ENCODE data around the gene EXOSC6. TPM values are rescaled to one million over a fixed set of nuclear protein-coding genes. Genes with fewer than 3 reads are reported as not detected.

Gene EXOSC6
- total RNA-seq = 24.3 and 27.5 TPM in 2 replicates

DNA sequence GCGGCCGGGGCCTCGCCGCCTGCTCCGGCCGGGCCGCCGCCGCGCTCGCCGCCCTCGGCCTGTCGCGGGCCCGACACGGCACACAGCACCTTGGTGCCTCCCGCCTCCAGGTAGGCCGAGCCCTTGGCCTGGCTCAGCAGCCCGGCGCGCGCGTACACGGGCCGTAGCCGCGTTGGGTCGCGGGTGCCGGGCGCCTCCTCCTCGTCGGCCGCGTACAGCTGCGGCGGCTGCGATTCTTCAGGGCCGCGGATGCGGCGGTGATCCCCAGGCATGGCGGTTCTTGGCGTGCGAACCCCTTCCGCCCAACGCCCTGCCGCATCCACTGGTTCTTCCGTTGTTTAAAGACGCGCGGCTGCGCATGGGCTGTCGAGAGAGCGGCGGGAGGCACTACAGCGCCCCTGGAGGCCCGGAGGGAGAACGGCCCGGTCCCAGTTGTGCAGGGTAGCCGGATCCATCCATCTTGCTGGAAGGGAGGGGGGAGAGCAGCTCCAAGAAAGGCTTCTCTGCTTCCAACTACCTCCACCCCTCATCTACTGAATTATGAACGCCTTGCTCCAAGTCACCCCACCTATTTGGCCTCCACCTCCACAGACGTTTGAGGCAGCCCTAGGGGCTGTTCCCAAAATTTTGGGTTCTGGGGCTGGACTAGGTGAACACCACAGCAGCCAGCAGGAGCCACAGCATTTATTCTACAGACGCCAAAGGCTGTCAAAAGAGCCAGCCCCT is at the start of gene EXOSC6:
Gene EXOSC6 (minus strand): TSS at position 312 of the 726 bp plus-strand sequence. CDS start 40 bp downstream, at position 272.

DNA sequence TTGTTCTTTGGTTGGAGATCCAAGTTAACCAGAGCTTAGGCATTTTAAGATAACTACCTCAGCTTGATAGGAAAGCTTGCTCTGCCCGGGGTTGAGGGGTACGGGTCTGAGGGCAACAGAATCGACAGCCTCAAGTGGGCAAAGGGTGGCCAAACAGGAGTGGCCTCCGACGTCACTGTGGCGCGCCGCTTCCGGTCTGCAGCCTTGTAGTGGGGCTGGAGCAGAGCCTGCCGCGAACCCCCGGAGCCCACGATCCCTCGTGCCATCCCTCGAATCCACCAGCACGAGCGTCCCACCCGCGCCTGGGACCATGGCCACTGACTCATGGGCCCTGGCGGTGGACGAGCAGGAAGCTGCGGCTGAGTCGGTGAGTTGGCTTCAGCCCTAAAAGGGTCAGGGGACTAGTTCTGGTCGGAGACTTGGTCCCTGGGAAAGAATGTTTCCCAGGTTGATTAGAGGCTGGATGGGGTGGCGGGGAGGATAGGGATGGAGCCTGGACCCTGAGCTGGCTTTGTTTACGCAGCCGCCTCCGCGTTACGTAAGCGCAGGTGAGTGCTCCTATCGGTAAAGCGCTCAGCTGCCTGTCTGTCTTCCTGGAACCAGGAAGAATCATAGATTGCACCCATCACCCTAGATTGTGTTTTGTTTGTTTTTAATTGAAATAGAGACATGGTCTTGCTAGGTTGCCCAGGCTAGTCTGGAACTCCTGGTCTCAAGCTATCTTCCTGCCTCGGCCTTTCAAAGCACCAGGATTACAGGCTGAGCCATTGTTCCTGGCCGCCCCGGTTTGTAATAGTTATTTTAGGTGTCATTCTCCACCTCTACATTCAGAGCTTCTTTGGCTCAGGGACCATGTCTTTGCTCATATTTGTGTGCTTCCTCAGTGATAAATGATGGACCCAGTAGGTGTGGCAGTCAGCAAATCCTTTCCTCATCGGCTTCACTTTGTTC is 47.5 kb upstream of the EXOSC6 start, which contains the start of gene DDX19B:
Gene DDX19B (plus strand): TSS at position 199 of the 951 bp plus-strand sequence. CDS start 112 bp downstream, at position 311.

DNA sequence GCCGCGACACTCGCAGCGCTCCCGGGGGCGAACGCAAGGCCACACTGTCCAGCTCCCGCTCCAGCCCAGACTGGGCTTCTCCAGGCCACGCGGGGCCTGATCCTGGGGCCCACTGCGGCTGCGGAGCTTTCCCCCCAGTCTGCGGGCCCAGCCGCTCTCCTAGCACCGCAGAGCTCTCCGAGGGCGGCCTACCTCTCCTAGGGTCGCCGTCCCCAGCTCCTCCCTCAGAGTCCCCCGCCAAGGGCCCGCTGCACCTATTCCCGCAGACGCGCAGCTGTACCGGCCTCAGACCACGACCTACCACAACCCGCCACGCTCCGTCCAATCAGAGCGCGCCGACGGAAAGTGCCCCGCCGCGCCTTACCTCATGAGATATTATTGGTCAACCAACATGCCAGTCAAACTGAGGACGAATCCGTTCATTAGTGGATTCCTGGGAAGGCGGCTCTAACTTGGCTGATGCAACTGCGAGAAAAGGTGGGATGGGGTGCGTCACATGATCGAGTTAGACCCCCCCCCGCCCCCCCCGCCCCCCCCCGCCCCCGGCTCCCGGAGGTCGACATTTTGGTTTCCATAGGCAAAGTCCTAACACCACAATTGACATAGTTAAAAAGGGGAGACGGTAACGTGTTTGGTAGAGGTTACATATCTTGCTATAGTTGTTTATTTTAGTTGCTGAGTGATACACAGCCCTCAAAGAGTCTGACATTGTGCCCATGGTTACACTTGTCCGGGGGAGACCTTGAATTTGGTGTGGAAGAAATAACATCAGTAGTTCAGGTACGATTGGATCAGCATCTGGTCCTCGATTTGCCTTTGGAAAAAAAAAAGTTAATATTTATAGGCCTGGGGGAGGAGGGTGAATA is 37.7 kb upstream of the EXOSC6 start, which contains the start of gene AARS1:
Gene AARS1 (minus strand): TSS at position 278 of the 866 bp plus-strand sequence. CDS start 6,743 bp downstream, outside the sequence.

Other genes starting within 250 kb of the EXOSC6 start
- gene PDPR, start 137.6 kb downstream of the EXOSC6 start, total RNA-seq = 9.2 and 20.9 TPM in 2 replicates
- gene CLEC18C, start 78.2 kb downstream of the EXOSC6 start, total RNA-seq = 0.09 TPM in 1 of 2 replicates, not detected in the other
- gene AARS1, start 37.6 kb upstream of the EXOSC6 start, total RNA-seq = 123 and 125 TPM in 2 replicates
- gene DDX19B, start 47.2 kb upstream of the EXOSC6 start, total RNA-seq = 17.9 and 39.7 TPM in 2 replicates
- gene DDX19A, start 95.0 kb upstream of the EXOSC6 start, total RNA-seq = 35.8 and 39.6 TPM in 2 replicates
- 25.7 and 29.2 TPM in 2 replicates for gene ST3GAL2, start 187.2 kb upstream of the EXOSC6 start, total RNA-seq
- 7.7 and 8.5 TPM in 2 replicates for gene FCSK, start 202.7 kb upstream of the EXOSC6 start, total RNA-seq